Measurements from ENCODE around the gene E2F2. TPM values are rescaled to one million over a fixed set of nuclear protein-coding genes. Genes with fewer than 3 reads are reported as not detected.
A peak's percentile ranks its signal among the peaks of the same experiment; 100 is the strongest.
"Not testable (repeated sequence)": the region's sequence is repeated elsewhere in the genome, so short reads cannot be mapped to it uniquely, and the experiment has no call there.

E2F2 gene
- total RNA-seq, 1 donor from 2014 or later: 7.8 TPM

DNA sequence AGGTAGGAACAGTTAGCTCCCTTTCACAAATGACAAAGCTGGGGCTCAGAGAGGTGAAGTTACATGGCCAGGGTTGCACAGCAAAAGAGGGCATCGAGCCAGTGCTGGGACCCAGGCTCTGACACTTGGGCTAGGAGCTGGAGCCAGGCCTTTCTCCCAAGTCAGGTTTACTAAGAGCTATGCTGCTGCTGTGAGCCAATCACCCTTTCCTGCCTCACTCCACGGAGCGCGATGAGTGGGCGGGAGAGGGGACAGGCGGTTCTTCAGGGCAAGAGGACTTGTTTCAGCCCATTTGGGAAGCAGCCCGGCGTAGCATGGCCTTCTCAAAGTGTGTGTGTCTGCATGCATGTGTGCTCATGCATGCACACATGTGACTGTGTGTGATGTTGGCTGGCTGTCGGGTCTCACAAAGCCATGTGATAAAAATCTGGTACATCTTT lies 17.7 kb upstream of the E2F2 start:
- Mint-ChIP-seq H3K4me1 (ENCODE audit: low read depth) (peaks cover 19% of the 10 kb centered on the region), H3K27me3 (no peaks in the 10 kb centered on the region), H3K36me3 (ENCODE audit: insufficient read depth) (no peaks in the 10 kb centered on the region), H3K4me3 (ENCODE audit: low read depth) (no peak overlapping the region), H3K9me3 (ENCODE audit: low read depth) (no peaks in the 10 kb centered on the region), H3K27ac (no peak overlapping the region)
- TF ChIP-seq, protein P1, sequence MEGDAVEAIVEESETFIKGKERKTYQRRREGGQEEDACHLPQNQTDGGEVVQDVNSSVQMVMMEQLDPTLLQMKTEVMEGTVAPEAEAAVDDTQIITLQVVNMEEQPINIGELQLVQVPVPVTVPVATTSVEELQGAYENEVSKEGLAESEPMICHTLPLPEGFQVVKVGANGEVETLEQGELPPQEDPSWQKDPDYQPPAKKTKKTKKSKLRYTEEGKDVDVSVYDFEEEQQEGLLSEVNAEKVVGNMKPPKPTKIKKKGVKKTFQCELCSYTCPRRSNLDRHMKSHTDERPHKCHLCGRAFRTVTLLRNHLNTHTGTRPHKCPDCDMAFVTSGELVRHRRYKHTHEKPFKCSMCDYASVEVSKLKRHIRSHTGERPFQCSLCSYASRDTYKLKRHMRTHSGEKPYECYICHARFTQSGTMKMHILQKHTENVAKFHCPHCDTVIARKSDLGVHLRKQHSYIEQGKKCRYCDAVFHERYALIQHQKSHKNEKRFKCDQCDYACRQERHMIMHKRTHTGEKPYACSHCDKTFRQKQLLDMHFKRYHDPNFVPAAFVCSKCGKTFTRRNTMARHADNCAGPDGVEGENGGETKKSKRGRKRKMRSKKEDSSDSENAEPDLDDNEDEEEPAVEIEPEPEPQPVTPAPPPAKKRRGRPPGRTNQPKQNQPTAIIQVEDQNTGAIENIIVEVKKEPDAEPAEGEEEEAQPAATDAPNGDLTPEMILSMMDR (IDR thresholded peaks at IDR 0.05; ENCODE audit: unreplicated experiment): no peak
- no peak for DNase-seq (ENCODE audit: low spot score, unreplicated experiment)

DNA sequence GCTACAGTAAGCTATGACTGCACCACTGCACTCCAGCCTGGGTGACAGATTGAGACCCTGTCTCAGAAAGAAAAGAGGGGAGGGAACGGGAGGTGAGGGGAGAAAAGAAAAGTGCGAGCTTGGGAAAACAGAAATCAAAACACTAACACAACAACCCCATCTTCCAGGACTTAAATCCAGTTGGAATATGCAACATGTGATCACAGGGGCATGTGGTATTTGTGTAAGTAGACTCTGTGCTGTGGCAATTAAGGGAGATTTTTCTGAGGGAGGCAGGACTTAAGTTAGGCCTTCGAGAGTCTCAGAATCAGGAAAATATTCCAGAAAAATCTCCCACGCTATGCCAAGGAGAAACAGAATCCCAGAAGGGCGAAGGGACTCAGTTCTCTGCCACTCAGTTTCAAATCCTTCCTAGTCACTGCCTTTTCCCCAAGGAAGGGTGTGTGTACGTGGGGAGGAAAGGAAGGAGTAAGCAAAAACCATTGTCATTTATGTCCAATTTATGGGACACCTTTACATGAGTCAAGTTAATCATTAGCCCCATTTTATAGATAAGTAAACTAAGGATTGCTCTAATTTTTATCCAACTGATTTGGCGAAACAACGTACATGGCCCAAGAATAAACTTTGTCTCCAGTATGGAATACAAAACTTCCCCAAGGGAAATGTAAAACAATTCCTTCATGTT lies 16.0 kb upstream of the E2F2 start:
- Mint-ChIP-seq H3K27ac (no peak overlapping the region), H3K4me3 (ENCODE audit: low read depth) (no peak overlapping the region), H3K36me3 (ENCODE audit: insufficient read depth) (no peaks in the 10 kb centered on the region), H3K27me3 (no peaks in the 10 kb centered on the region), H3K4me1 (ENCODE audit: low read depth) (peaks cover 17% of the 10 kb centered on the region), H3K9me3 (ENCODE audit: low read depth) (no peaks in the 10 kb centered on the region)
- no peak for DNase-seq (ENCODE audit: low spot score, unreplicated experiment)
- TF ChIP-seq, protein P1 (IDR thresholded peaks at IDR 0.05; ENCODE audit: unreplicated experiment): no peak

DNA sequence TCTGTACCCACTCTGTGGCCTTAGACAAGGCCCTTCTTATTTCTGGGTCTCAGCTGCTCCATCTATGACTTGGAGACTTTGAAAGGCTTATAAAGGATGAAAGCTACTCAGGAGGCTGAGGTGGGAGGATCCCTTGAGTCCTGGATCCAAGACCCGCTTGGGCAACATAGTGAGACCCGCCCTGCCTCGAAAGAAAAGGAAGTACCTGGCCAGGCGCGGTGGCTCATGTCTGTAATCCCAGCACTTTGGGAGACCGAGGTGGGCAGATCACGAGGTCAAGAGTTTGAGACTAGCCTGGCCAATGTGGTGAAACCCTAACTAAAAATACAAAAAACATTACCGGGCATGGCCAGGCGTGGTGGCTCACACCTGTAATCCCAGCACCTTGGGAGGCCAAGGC lies 14.8 kb upstream of the E2F2 start:
- TF ChIP-seq, protein P1 (IDR thresholded peaks at IDR 0.05; ENCODE audit: unreplicated experiment): no peak
- H3K4me3 Mint-ChIP-seq (ENCODE audit: low read depth): no peak overlapping the region
- peaks cover 3% of the 10 kb centered on the region for H3K27me3 Mint-ChIP-seq
- no peak for DNase-seq (ENCODE audit: low spot score, unreplicated experiment)
- H3K4me1 Mint-ChIP-seq (ENCODE audit: low read depth): peaks cover 11% of the 10 kb centered on the region
- H3K36me3 Mint-ChIP-seq (ENCODE audit: insufficient read depth): no peaks in the 10 kb centered on the region
- H3K9me3 Mint-ChIP-seq (ENCODE audit: low read depth): no peaks in the 10 kb centered on the region
- H3K27ac Mint-ChIP-seq: no peak overlapping the region

DNA sequence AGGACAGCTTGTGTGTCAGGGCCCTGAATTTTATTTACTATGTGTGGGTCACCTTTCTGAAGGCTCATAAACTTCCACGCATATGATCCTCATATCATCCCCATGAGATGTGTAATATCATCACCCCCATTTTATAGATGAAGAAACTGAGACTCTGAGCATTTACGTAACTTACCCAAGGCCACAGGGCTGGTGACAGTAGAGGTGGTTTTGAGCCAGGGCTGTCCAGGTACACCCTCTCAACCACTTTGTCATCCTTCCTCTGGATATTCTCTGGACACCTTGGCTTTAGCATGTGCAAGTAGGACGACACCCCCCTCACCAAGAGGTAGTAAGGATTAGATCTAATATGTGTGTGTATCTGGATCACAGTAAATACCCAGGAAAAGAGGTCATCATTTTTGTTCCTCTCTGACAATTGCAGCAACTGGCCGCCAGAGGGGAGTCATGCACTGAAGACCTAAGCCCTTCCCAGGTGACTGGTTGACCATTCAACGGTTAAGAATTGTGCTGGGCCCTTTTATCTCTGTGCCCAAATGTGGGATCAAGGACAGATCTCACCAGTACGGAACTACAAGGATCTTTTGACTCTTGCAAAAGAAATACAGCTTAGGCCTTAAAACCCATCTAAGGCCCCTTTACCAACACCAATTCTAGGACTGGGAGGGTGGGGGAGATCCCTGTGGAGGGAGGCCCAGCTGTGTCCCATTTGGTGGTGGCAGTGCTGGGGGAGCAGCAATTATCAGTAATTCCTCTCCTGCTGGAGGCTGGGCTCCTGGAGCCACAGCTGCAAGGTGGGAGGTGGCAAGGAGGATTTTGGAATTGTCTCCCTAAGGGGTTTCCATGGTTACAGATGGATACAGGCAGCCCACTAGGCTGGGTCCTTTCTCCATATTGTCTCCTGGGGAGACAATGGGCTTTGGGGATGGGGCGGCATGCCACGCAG lies 13.7 kb upstream of the E2F2 start:
- Mint-ChIP-seq H3K36me3 (ENCODE audit: insufficient read depth) (no peaks in the 10 kb centered on the region), H3K27ac (no peak overlapping the region), H3K4me1 (ENCODE audit: low read depth) (peaks cover 11% of the 10 kb centered on the region), H3K4me3 (ENCODE audit: low read depth) (no peak overlapping the region), H3K9me3 (ENCODE audit: low read depth) (no peaks in the 10 kb centered on the region), H3K27me3 (peaks cover 3% of the 10 kb centered on the region)
- peak; percentile 74 for DNase-seq (ENCODE audit: low spot score, unreplicated experiment)
- TF ChIP-seq, protein P1 (IDR thresholded peaks at IDR 0.05; ENCODE audit: unreplicated experiment): peak; percentile 91

DNA sequence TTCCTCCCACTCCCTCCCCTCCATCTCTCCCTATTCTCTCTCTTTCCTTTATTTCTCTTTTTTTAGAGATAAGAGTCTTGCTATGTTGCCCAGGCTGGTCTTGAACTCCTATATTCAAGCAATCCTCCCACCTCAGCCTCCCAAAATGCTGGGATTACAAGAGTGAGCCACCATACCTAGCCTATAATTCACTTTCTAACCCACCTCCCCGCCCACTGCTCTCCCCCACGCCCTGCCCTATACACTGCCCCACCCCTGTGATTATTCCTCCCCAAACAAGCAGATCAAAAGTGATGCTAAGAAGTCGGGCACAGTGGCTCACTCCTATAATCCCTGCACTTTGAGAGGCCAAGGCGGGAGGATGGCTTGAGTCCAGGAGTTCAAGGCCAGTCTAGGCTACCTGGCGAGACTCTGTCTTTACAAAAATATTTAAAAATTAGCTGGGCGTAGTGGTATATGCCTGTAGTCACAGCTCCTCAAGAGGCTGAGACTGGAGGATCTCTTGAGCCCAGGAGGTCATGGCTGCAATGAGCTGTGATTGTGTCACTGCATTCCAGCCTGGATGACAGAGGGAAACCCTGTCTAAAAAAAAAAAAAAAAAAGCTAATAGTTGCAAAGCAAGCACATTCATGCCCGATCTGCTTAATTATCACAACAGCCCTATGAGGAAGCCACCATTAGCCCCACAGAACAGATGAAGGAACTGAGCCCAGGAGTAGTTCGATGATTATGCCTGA lies 12.8 kb upstream of the E2F2 start:
- no peaks in the 10 kb centered on the region for H3K36me3 Mint-ChIP-seq (ENCODE audit: insufficient read depth)
- DNase-seq (ENCODE audit: low spot score, unreplicated experiment): no peak
- H3K27ac Mint-ChIP-seq: no peak overlapping the region
- H3K9me3 Mint-ChIP-seq (ENCODE audit: low read depth): no peaks in the 10 kb centered on the region
- H3K27me3 Mint-ChIP-seq: peaks cover 3% of the 10 kb centered on the region
- no peak overlapping the region for H3K4me3 Mint-ChIP-seq (ENCODE audit: low read depth)
- peaks cover 13% of the 10 kb centered on the region for H3K4me1 Mint-ChIP-seq (ENCODE audit: low read depth)
- TF ChIP-seq, protein P1 (IDR thresholded peaks at IDR 0.05; ENCODE audit: unreplicated experiment): no peak

DNA sequence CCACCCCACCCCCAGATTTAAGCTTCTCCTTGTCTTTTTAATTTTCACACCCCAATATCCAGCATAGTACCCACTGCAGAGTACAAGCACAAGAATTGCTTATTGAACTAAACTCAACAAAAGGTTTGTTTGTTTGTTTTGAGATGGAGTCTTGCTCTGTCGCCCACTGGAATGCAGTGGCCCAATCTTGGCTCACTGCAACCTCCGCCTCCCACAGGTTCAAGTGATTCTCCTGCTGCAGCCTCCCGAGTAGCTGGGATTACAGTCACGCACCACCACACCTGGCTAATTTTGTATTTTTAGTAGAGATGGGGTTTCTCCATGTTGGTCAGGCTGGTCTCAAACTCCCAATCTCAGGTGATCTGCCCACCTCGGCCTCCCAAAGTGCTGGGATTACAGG lies 11.9 kb upstream of the E2F2 start:
- Mint-ChIP-seq H3K27ac (peak overlapping the region; percentile 41), H3K4me1 (ENCODE audit: low read depth) (peaks cover 13% of the 10 kb centered on the region)
- not testable (repeated sequence) for H3K9me3 Mint-ChIP-seq (ENCODE audit: low read depth); H3K36me3 Mint-ChIP-seq (ENCODE audit: insufficient read depth); H3K27me3 Mint-ChIP-seq; DNase-seq (ENCODE audit: low spot score, unreplicated experiment); H3K4me3 Mint-ChIP-seq (ENCODE audit: low read depth)
